ENCODE data around the gene HDAC10.

Gene HDAC10

GRCh38 chr22:50250555-50251476 is at the start of gene HDAC10:
TSS of gene HDAC10 (minus strand) at chr22:50251265. CDS start at chr22:50251032, 233 bp downstream.
- peak; percentile 83 for DNase-seq
- in situ Hi-C loops (cut with MboI; ENCODE audit: low pct_unique_long_range_greater_than_20kb, low sequenced_read_pairs): no loop called here

GRCh38 chr22:50300620-50301257 is 49.7 kb upstream of the HDAC10 start:
- DNase-seq: no peak
- in situ Hi-C loops (cut with MboI; ENCODE audit: low pct_unique_long_range_greater_than_20kb, low sequenced_read_pairs): no loop called here

GRCh38 chr22:50299785-50300619 is 48.9 kb upstream of the HDAC10 start:
- in situ Hi-C loops (cut with MboI; ENCODE audit: low pct_unique_long_range_greater_than_20kb, low sequenced_read_pairs): no loop called here

GRCh38 chr22:50298937-50299784 is 48.1 kb upstream of the HDAC10 start:
- in situ Hi-C loops (cut with MboI; ENCODE audit: low pct_unique_long_range_greater_than_20kb, low sequenced_read_pairs): no loop called here
- no peak for DNase-seq

More at GRCh38 chr22:50299785-50300619, 48.9 kb upstream of the HDAC10 start:
- DNase-seq: no peak

GRCh38 chr22:50298266-50298637 is 47.2 kb upstream of the HDAC10 start:
- DNase-seq: no peak
- in situ Hi-C loops (cut with MboI; ENCODE audit: low pct_unique_long_range_greater_than_20kb, low sequenced_read_pairs): no loop called here

- in situ Hi-C loops (cut with MboI; ENCODE audit: low pct_unique_long_range_greater_than_20kb, low sequenced_read_pairs): no loop called here
- no peak for DNase-seq
Measured at GRCh38 chr22:50297510-50298265, 46.6 kb upstream of the HDAC10 start.

GRCh38 chr22:50296658-50297490 is 45.8 kb upstream of the HDAC10 start:
- DNase-seq: no peak
- in situ Hi-C loops (cut with MboI; ENCODE audit: low pct_unique_long_range_greater_than_20kb, low sequenced_read_pairs): no loop called here

GRCh38 chr22:50294319-50294656 is 43.2 kb upstream of the HDAC10 start:
- DNase-seq: no peak
- in situ Hi-C loops (cut with MboI; ENCODE audit: low pct_unique_long_range_greater_than_20kb, low sequenced_read_pairs): no loop called here

GRCh38 chr22:50293441-50294318 is 42.6 kb upstream of the HDAC10 start:
- in situ Hi-C loops (cut with MboI; ENCODE audit: low pct_unique_long_range_greater_than_20kb, low sequenced_read_pairs): no loop called here
- DNase-seq: peak; percentile 83

GRCh38 chr22:50292643-50293440 is 41.8 kb upstream of the HDAC10 start:
- in situ Hi-C loops (cut with MboI; ENCODE audit: low pct_unique_long_range_greater_than_20kb, low sequenced_read_pairs): no loop called here
- DNase-seq: peak; percentile 68

GRCh38 chr22:50289942-50290630 is 39.0 kb upstream of the HDAC10 start:
- no peak for DNase-seq
- in situ Hi-C loops (cut with MboI; ENCODE audit: low pct_unique_long_range_greater_than_20kb, low sequenced_read_pairs): no loop called here

GRCh38 chr22:50289151-50289941 is 38.3 kb upstream of the HDAC10 start:
- DNase-seq: no peak
- in situ Hi-C loops (cut with MboI; ENCODE audit: low pct_unique_long_range_greater_than_20kb, low sequenced_read_pairs): no loop called here

- in situ Hi-C loops (cut with MboI; ENCODE audit: low pct_unique_long_range_greater_than_20kb, low sequenced_read_pairs): no loop called here
- no peak for DNase-seq
Measured at GRCh38 chr22:50287731-50288130, 36.7 kb upstream of the HDAC10 start.

GRCh38 chr22:50286701-50287318 is 35.7 kb upstream of the HDAC10 start:
- no peak for DNase-seq
- in situ Hi-C loops (cut with MboI; ENCODE audit: low pct_unique_long_range_greater_than_20kb, low sequenced_read_pairs): no loop called here

All from KBM-7 (cell line).